Head of caudate nucleus (tissue), 42 donors: ENCODE measurements around the gene BTBD8.
A peak's percentile ranks its signal among the peaks of the same experiment; 100 is the strongest.

Experiments
- DNase-seq, 42 donors: peaks; one replicate each; pipeline versions ENCODE4 v3.0.0 to v3.0.0-alpha.2; 2020 to 2021; ENCODE audit warnings: mixed read lengths in 7 of 42
- intact Hi-C: fragments of 100-400 bp; cut with DNase I; formaldehyde crosslinking; loops from one replicate; pipeline ENCODE4 v1.15.0; 2022

The BTBD8 gene

DNA sequence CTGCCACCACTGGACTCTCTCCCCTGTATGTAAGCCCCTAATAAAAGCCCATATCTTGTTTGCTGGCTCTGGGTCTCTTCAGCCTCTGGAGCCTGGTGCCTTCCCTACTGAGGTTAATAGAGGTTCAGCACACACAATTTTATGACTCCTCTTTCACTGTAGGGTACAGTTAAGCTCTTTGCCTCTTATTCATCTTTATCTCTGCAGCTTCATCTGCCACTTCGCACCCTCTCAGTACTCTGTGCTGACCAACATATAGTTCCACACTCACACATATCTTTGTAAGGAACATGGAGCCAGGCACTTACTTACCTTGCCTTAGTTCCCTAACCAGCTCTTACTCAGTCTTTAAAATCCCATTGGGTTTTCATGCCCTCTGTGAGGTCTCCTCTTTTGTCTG, 4.5 kb downstream of the BTBD8 start:
- intact Hi-C loops: no loop called here
- DNase-seq: no peak

DNA sequence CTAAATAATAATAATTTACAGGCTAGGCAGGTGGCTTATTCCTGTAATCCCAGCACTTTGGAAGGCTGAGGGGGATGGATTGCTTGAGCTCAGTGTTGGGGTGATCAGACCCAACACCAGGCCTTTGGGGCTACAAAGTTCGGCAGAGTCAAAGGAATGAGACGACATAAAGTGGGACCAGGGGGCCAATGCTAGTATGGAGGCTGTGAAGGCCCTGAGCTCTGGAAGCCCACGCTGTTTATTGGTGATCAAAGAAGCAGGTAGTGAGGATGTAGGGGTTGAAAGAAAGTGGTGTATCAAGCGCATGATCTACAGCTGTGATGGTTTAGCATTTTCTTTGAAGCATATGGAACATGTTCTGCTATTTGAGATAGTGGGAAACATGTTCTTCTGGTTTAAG, 5.6 kb downstream of the BTBD8 start:
- intact Hi-C loops: no loop called here
- DNase-seq: no peak

DNA sequence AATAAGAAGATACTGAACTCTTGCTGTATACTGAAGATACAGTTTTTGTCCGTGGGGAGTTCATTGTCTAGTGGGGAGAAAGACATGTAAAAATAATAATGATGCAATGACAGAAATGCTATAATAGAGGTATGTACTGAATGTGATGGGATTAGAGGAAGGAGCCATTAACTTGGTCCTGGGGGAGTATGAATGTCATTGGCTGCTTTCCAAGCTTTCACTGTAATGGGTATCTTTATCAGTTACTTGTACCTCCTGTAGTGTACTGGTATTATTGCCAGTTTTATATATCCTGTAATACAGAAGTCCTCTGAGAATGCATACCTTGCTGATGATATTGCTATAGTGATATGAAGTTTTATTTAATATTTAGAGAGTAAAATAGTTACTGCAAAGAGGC, 7.4 kb downstream of the BTBD8 start:
- no peak for DNase-seq
- intact Hi-C loops: no loop called here

DNA sequence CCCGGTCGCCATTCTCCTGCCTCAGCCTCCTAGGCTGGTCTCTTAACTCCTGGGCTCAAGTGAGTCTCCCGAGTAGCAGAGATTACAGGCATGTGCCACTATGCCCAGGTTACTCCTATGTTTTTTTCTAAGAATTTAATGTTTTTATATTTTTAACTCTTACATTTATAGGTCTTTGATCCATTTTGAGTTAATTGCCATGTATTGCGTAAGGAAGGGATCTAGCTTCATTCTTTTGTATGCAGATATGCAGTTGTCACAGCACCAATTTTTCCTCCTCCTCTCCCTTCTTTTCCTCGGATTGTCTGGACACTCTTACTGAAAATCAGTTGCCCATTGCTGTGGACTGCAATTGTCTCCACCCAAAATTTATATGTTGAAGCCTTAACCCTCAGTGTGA, 11.5 kb downstream of the BTBD8 start:
- intact Hi-C loops: no loop called here
- no peak for DNase-seq

DNA sequence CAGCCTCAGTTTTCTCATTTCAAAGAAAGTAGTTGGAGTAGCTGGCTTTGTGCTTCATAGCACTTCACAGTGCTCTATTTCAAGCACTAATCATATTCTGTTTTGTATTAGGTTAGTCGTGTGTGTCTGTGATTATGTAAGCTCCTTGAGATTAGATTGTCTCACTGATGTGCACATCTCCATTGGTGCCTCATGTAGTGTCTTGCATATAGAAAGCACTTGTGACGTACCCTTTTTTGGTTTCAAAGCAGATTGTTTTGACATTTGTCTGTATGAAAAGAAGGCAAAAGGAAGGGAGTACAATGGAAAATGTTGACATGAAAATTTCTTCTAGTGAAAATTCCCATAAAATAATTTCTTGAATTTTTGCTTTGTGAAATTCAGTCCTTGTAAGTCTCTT, 13.9 kb downstream of the BTBD8 start:
- intact Hi-C loops: no loop called here
- peak in 2 of 42 donors; percentile 13 to 21 for DNase-seq

DNA sequence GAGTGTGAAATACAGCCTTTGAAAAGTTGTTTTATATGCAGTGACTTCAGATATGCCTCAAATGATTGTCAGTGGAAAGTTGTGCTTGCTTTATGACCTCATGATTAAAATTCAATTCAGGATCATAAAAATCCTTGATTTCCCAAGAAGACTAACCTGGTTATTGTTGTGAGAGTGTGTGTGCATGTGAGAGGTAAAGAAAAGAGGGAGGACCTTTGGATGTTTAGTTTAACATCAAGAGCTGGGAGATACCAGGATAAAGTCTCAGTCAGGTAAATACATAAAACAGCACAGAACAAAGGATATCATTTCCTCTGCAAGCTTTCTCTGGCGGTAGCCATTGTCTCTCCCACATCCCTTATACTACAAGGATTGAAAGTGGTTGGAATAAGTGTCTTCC, 14.4 kb downstream of the BTBD8 start:
- DNase-seq: no peak
- intact Hi-C loops: no loop called here

DNA sequence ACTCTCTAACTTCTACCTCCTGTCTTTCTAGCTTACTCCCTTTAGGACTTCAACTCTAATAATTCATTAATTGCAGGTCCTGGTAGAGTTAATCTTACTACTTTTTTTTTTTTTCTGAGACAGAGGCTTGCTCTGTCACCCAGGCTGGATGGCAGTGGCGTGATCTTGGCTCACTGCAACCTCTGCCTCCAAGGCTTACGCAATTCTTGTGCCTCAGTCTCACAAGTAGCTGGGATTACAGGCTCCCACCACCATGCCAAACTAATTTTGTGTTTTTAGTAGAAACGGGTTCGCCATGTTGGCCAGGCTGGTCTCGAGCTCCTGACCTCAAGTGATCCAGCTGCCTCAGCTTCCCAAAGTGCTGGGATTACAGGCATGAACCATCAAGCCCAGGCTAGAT, 15.7 kb downstream of the BTBD8 start:
- peak in 1 of 42 donors; percentile 41 for DNase-seq
- intact Hi-C loops: no loop called here

DNA sequence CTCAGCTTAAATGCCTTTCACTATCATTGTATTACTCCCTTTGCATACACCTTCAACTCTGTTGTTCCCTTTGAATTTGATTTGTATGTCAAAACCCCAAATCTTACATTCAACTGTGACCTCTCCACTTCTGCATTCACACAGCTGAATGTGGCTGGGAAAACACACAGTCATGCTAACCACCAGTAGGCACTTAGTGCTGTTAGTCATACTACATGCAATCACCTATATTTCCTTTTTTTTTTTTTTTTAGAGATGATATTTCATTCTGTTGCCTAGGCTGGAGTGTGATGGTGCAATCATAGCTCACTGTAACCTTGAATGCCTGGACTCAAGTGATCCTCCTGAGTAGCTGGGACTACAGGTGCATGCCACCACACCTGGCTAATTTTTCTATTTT, 16.2 kb downstream of the BTBD8 start:
- intact Hi-C loops: no loop called here
- DNase-seq: no peak

DNA sequence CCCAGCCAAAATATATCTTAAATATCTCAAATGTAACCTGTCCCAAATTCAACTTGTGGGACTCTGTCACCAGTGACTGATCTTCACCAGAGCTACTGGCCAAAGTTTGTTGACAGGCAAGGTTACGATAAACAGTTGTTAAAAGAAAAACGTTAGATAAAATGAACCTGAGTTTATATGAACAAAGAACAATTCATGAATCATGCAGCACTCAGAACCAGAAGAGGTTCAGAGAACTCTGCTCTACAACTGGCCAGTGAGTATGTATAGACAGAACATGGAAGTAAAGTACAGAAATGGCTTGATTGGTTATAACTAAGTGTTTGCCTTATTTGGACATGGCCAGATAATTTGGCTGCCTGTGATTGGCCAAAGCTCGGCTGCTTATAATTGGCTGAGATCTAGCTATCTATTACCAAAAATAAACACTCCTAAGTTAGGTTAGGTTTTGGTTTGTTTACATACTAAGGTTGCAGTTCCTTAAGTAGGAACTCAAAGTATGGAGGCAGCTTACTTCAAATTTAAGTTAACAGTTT, 25.5 kb downstream of the BTBD8 start:
- intact Hi-C loops: no loop called here
- no peak for DNase-seq

DNA sequence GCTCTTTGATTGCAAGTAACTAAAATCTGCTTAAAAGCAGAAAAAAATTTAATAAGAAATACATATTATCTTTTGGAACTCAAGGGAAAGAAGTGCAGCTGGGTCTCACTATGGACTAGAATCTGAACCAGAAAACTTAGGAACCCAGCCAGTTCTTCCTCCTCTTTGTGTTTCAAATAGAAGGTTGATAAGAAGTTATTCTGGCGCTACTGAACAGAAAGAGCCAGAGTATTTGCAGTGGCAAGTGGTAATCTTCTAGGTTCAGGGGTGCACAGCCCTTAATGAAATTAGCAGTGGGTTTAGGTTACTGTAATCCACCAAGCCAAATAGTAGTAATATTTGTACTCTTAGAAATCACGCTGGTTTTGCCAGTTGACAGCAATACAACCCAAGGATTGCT, 28.5 kb downstream of the BTBD8 start:
- no peak for DNase-seq

DNA sequence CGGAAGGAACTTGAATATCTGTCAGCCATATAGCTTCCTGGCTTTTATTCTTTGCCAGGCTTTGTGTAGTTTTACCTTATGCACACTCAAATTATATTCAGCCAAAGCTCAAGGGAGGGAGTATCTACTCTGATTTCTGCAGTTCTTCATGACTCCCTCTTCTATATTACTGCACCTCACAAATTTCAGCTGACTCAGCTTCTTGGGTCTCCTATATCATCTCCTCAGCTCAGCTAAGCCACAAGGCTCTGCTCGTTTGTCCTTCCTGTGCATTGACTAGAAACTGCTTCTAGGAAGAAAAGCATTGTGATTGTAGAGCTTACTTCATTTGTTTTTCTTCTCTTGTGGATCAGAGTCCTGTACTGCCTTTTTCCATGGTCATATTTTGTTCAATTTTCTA, 37.4 kb downstream of the BTBD8 start:
- no peak for DNase-seq
- intact Hi-C loops: no loop called here

More for the DNA sequence above, 28.5 kb downstream of the BTBD8 start:
- intact Hi-C loops: no loop called here

DNA sequence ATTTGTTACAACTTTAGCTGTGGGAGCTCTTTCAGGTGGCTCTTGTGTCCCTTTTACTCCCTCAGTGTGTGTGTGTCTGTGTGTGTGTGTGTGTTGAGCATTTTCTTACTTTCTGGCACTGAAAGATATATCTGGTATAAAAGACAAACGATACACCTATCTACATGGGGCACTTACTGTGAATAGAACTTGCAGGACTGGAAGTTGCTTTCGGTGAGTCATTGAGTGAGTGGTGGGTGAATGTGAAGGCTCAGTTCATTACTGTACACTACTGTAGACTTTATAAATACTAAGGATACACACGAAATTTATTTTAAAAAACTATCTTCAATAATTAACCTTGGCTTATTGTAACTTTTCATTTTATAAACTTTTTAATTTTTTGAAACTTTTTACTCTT, 38.7 kb downstream of the BTBD8 start:
- no peak for DNase-seq
- intact Hi-C loops: no loop called here

DNA sequence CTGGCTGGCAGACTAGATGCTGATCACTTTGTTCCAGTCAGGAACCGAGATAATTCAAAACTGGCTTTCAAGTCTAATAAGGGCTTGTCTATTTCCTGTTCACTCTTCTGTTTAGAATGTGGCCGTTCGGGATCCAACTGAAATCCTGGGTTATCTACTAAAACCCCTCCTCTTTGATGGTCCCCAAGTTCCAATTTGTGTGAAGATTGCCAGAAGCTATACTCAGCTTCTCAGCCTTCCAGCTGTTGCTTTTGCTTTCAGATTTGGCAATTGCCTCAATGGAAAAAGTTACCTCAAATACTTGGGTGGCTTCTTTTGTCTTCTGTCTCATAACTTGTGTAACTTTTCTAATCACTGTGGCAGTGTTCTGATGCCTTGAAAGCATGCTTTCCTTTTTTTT, 43.7 kb downstream of the BTBD8 start:
- intact Hi-C loops: no loop called here

DNA sequence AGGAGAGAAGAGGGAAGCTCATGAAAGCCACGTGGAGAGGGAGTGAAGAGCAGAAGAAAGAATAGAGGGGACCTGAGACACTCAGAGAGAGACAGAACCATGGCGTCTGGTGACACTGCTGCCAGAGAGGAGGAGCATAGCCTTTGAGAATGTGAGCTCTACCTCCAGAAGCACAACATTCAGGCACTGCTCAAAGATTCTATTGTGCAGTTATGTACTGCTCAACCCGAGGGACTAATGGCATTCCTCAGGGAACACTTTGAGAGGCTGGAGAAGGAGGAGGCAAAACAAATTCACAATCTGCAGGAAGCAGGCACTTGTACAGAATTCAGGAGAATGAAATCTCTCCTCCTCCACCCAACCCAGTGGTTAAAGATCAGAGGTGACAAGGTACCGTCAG, 45.1 kb downstream of the BTBD8 start:
- intact Hi-C loops: no loop called here
- no peak for DNase-seq

More for the DNA sequence above, 43.7 kb downstream of the BTBD8 start:
- DNase-seq: no peak

DNA sequence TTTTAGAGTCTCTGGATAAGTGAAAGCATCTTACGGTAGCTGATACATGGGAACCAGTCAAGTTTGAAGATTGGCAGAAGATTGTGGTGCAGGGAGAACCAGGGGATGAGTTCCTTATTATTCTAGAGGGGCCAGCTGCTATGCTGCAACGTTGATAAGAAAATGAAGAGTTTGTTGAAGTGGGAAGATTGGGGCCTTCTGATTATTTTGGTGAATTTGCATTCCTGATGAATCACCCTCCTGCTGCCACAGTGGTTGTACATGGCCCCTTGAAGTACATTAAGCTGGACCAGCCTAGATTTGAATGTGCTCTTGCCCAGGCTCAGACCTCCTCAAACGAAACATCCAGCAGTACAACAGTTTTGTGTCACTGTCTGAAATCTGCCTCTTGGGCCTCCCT, 45.9 kb downstream of the BTBD8 start:
- DNase-seq: no peak
- intact Hi-C loops: no loop called here

DNA sequence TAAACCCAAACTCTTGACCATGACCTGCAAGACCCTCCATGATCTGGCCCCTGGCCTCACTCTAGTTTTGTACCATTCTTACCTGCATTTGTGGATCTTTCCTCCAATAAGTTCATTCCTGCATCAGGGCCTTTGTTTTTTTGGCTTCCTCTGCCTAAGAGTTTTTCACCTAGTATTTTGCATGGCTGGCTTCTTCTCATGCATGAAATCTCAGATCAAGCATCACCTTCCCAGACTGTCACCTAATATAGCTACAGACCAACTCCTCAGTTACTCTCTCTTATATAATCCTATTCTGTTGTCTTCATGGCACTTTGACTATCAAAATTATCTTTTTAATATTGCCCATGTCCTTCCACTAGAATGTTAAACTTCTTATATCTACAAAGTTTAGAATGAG, 54.2 kb downstream of the BTBD8 start:
- intact Hi-C loops: no loop called here
- DNase-seq: no peak

DNA sequence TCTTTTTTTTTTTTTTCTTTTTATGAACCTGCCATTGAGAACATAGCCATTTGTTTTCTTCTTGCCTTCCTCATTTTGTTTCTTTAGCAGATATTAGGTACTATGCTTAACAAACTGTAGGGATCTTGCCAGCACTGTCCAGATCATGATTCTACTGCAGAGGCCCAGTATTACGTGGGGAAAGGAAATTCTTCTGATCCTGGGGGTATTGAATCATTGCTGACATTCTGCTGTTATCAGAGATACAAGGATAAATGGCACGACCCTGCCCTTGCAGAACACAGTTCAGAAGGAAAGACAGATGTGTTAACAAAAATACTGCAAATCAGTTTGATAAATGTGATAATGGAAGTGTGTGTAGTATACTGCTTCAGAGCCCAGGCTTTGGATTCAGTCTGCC, 56.2 kb downstream of the BTBD8 start:
- intact Hi-C loops: no loop called here
- no peak for DNase-seq

DNA sequence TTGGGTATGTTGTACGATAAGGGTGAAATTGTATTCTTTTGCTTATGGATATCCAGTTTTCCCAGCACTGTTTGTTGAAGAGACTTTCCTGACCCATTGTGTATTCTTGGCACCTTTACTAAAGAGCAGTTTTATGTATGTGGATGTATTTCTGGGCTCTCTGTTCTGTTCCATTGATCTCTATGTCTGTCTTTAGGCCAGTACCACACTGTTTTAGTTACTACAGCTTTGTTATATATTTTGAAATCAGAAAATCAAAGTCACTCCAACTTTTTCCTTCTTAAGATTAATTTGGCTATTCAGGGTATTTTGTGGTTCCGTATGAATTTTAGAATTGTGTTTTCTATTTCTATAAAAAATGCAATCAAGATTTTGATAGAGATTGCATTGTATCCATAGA, 74.8 kb downstream of the BTBD8 start:
- no peak for DNase-seq
- intact Hi-C loops: no loop called here

DNA sequence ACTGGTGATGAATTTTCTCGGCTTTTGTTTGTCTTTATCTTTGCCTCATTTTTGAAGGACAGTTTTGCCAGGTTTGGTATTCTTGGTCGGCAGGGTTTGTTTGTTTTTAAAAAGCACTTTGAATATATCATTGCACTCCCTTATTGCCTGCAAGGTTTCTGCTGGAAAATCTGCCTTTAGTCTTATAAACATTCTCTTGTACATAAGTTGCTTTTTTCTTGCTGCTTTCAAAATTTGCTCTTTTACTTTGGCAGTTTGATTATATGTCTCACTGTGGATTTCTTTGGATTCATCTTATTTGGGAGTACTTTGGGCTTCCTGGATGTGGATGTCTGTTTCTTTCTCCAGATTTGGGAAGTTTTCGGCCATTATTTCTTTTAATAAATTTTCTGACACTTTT, 79.4 kb downstream of the BTBD8 start:
- DNase-seq: no peak
- intact Hi-C loops: no loop called here

DNA sequence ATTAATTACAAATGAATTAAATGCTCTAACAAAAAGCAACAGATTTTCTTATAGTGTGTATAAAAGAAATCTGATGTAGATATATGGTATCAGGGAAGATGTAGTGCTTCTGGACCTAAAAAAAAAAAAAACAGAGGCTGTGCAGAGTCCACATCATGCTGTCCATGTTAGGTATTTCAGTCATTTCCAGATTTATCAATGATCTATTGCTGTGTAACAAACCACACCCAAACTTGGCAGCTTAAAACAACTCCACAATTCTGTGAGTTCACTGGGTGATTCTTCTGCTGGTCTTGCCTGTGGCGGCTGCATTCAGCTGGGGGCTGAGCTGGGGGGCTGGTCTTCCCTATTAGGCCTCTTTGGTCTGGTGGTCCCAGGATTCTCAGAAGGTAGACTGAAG, 85.2 kb downstream of the BTBD8 start:
- DNase-seq: no peak

DNA sequence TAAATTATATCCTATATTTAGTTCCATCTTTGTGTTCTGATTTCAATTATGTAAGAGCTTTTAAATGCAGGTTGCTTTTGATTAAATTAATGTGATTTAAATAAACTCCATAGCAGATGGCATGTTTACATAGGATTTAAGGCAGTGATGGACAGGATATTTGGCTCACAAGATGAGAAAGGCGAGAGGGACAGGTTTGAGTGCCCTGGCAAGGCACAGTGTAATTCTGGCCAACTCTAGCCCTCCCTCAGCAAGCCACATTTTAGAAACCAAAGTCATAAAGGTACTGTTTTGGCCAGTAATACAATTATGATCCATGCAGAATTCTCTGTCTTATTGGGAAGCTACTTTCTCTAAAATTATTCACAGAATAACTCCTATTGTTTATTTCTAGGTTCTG, 87.0 kb downstream of the BTBD8 start:
- intact Hi-C loops: no loop called here
- DNase-seq: no peak

More for the DNA sequence above, 85.2 kb downstream of the BTBD8 start:
- intact Hi-C loops: no loop called here

DNA sequence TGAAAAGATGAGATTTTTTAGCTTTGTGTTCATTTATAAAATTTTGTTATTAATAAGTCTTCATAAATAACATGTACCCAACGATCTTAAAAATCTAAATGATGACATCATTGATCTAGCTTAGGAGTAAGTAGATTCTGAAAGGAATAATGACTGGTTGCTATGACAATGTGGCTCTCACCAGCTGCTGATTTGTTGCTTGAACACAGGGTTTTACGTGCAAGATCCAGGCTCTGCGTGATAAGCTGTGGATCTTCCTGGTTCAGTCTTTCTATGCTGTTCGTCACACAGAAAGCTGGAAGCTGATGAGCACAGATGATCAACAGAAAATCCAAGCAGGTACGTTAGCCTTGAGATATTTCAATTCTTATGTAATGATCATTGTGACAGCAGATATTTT, 88.5 kb downstream of the BTBD8 start:
- DNase-seq: peak in 40 of 42 donors; percentile 17 to 93 (median 62)
- intact Hi-C loops: no loop called here
